Measurements from ENCODE around the gene ENO1. TPM values are rescaled to one million over a fixed set of nuclear protein-coding genes. Genes with fewer than 3 reads are reported as not detected.
"Not testable (repeated sequence)": the region's sequence is repeated elsewhere in the genome, so short reads cannot be mapped to it uniquely, and the experiment has no call there.

ENO1 gene
- total RNA-seq, 1 donor from 2014 or later: 126 TPM

DNA sequence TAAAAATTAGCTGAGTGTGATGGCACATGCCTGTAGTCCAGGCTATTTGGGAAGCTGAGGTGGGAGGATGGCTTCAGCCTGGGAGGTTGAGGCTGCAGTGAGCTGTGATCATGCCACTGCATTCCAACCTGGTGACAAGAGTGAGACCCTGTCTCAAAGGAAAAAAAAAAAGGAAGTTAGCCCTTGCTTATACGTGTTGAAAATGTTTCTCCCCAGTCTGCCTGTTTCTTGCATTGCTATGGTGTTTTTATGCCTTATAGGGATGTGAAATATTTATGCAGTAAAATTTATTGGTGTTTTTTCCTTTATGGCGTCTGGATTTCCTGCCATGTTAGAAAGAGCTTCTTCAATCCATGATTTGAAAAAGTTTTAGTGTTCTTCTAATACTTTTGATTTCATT is 57.4 kb downstream of the ENO1 start:
- DNase-seq (no peak), ATAC-seq (no peak)
- intact Hi-C loops (cut with micrococcal nuclease): no loop called here

DNA sequence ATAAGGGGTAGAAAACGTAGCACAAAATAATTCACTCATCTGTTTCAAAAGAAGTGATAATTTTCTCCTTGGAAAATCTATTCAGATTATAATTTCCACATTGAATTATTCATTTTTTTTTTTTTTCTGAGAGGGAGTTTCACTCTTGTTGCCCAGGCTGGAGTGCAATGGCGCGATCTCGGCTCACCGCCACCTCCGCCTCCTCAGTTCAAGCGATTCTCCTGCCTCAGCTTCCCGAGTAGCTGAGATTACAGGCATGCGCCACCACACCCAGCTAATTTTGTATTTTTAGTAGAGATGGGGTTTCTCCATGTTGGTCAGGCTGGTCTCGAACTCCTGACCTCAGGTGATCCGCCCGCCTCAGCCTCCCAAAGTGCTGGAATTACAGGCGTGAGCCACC is 59.7 kb downstream of the ENO1 start:
- intact Hi-C loops (cut with micrococcal nuclease); ATAC-seq; DNase-seq: not testable (repeated sequence)

DNA sequence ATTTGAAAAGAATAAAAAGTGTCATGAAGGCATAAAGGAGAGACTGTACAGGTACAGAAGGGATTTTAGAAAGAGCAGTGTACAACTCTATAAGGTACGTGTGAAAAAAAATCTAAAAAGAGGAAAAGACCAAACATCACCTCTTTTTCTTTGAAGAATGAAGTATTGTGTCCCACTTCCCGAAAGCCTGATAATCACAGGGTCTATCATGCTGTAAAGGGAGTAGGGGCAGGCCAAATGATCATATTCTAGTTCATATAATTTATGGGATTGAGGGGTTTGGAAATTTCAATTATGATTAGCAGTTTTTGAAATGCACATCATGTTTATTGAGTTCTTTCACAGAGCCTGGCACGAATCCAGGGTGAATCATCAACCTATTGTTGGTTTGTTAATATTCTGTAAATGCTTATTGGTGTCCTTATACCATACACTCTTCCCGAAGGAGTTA is 60.1 kb downstream of the ENO1 start:
- intact Hi-C loops (cut with micrococcal nuclease): no loop called here
- ATAC-seq (no peak), DNase-seq (no peak)

DNA sequence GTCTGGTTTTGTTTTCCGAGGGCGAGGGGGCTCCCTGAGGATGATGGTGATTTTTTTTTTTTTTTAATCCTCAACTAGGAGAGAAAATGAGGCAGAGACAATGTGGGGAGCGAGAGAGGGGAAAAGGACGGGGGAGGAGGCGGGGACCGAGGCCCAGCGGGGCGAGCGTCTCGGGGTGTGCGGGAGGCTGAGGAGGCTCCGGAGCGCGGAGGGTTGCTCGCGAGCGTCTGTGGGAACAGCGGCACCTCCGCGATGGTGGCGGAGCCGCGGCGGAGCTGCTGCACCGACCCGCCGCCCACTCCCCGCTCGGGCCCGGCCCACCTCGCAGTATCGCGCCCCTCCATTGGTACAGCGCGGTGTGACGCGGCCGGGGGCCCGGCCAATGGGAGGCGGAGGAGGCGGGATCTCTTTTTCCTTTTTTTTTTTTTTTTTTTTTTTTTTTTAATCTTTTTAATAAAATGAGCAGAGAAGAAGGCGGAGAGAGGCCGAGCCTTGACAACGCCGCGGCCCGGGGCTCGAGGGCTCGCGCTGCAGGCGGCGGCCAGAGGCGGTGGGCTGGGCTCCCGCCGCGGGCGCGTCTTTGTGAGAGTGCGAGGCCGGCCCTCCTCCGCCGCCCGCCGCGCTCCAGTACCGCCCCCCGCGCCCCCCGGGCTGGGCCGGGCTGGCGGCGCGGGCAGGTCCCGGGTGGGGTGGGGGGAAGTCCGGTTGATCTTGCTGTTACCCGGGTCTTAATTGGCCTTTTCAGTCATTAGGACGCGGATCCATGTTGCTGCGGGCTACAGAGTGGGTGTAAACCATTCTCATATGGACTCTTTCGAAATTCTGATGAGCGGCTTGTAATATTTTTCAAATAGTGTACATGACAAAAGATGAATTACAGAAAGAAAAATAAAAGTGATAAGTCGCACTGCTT is 60.8 kb downstream of the ENO1 start, which contains the start of gene RERE:
Gene RERE (minus strand): TSS at position 229 of the 913 bp plus-strand sequence.
- intact Hi-C loops (cut with micrococcal nuclease): no loop called here
- DNase-seq (peak; percentile 97), ATAC-seq (peak; percentile 99)

DNA sequence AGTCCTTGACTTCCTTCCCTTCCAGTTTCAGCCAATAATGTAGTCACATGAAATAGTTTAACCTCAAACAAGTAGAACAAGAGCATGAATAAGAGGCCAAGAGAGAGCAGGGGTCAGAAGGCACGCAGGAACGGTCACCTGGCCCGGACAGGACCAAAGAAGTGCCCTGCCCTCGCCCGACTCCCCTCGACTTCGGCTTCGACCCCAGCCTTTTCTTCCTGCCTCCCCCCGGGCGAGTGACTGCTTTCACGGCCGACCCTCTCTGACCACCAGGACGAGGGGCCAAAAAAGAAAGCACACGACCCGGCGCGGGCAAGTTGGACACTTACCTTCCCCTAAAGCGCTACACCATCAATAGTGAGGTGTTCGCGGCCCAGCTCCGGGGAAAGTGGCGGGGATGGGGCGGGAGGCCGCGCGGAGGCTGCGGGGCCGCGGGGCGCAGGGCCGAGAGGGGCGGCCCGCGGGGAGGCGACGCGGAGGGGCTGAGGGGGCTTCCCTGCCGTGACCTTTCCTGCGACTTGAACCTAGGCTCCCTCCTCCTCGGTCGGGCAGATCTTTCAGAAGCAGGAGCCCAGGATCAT is 61.6 kb downstream of the ENO1 start:
- peak; percentile 35 for ATAC-seq
- intact Hi-C loops (cut with micrococcal nuclease): no loop called here
- DNase-seq: peak; percentile 36

DNA sequence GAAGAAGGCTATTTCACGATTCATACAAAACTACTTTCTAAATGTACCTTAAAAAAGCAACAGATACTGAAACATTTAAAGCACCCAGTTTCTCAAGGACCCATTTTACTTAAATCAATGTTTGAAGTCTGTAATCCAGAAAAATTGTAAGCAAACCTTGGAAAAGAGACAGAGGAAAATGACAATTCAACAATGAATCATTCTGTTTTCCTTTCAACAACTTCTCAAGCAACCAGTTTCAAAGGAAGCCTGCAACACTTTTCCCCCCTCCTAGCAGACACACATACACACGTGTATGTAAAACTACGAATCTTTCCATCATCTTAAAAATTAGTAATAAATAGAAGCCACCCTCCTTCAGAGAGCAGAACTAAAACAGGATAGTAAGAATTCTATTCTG is 62.2 kb downstream of the ENO1 start:
- intact Hi-C loops (cut with micrococcal nuclease): no loop called here
- ATAC-seq: no peak
- DNase-seq: no peak

DNA sequence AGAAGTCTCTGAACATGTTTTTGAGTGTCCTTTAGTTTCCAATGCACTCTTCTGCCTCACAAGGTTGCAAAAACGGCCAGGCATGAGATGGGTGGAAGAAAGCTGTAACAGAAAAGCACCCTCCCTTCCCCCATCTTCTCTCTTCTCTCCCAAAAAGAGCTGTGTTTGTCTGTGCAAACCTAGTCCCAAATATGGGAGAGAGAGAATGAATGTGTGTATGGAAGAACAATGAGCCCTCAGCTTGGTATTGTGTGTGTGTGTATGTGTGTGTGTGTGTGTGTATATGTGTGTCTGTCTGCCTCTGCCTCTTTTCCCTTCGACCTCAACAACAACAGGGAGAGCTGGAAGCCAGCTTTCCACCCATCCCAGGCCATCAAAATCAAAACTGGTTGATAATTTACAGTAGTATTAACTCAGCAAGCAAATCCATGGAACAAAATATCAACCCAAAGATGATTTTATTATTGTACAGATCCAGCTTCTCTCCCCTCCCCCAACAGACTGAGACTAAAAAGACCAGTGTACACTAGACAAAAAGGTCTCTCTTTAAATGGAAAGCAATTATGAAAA is 62.8 kb downstream of the ENO1 start:
- intact Hi-C loops (cut with micrococcal nuclease): no loop called here
- ATAC-seq (no peak), DNase-seq (no peak)

DNA sequence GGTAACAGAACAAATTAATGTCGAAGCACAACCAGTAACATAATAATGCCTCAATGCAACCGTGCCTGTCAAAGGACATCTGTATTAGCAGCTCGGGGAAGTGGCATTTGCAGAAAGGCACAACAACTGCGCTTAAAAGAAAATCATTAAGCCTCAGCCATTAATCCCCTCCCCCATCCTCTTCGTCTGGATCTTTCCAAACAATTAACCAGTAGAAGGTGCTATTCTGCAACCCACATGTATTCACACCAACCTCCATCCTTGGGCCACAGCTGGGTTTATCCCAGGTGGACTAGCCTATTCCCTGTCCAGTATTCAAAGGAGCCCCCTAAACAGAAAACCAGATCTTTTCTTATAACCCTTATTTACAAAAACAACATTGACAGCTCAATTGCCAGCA is 63.6 kb downstream of the ENO1 start:
- DNase-seq (no peak), ATAC-seq (no peak)
- intact Hi-C loops (cut with micrococcal nuclease): no loop called here

DNA sequence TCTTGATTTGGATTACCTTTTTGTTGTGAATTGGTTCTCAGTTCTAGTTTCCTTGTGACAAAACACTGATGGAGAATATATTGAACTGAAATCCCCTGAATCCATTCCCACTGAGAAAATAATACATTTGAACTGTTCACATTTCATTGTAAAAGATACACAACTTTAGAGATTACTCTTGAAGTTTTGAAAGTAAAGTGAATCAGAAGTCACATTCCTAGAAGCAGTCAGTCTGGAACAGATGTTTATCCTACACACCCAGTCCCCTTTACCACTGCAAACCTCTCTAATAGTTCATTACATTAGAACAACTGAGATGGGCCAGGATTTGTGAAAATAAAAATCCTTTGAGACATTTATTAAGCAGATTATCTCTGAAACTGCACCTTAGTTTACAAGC is 64.5 kb downstream of the ENO1 start:
- ATAC-seq: no peak
- intact Hi-C loops (cut with micrococcal nuclease): no loop called here

DNA sequence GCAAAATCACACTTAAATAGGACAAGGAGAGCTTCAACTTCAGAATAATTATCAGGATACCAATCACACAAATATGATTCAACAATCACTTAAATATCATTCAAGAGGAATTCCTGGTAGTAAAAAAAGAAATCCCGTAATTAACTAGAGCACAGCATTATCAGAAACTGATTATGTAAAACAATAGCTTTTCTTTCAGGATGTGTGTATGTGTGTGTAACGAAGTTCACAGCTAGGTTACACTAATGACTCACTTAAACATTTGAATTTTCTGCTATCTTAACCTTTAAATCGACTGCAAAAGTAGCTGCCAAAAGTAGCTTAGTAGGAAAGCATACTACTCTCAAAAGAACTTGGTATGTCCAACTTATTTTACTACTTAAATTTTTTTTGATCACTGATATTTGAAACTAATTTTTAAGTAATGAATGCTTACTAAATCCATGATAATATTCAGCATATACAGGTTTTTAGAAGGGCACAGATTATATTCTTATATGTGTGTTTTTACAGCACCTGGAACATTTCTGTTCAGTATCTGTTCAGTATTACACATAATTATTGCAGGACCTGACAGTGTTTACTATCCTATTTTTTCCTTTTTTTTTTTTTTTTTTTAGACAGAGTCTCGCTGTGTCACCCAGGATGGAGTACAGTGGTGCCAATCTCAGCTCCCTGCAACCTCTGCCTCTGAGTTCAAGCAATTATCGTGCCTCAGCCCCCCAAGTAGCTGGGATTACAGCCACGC is 65.3 kb downstream of the ENO1 start:
- ATAC-seq: no peak
- DNase-seq: no peak
- intact Hi-C loops (cut with micrococcal nuclease): no loop called here

More for the DNA sequence above, 64.5 kb downstream of the ENO1 start:
- no peak for DNase-seq

DNA sequence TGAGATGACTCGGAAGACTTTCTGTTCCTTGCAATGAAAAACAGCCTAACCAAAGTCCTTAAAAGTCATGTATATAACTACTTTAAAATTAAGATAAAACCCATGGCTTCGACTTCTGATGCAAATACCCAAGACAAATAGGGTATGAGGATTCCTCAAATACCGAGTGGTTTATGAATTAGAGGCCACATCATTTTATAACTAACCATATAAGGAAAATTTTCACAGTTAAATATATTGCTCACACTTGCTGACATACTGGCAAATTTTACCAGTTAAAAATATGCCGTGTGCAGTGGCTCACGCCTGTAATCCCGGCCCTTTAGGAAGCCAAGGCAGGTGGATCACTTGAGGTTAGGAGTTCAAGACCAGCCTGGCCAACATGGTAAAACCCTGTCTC is 66.4 kb downstream of the ENO1 start:
- DNase-seq: no peak
- intact Hi-C loops (cut with micrococcal nuclease): no loop called here
- no peak for ATAC-seq

Small RNA genes within 50 kb of the gene (microRNA-seq; reads per million reads assigned to microRNA genes)
- not detected for gene MIR6728 (ENCODE audit: borderline number of aligned reads)

Other genes starting within 250 kb of the ENO1 start
- 115 TPM for gene RERE, start 61.0 kb downstream of the ENO1 start, total RNA-seq
- gene CA6, start 67.2 kb upstream of the ENO1 start, total RNA-seq: not detected
- gene SLC2A7, start 147.7 kb upstream of the ENO1 start, total RNA-seq: not detected
- 3.2 TPM for gene SLC2A5, start 190.9 kb upstream of the ENO1 start, total RNA-seq